Heart right ventricle (tissue), 16 donors: ENCODE measurements around the gene CES5A. TPM values are rescaled to one million over a fixed set of nuclear protein-coding genes. Genes with fewer than 3 reads are reported as not detected.

Source experiments
- ATAC-seq, 8 donors: fragments of 200-7000 bp; cut with Tn5 transposase; one replicate each; pipeline ENCODE4 v1.9.1; 2020; ENCODE audit warnings: mild to moderate bottlenecking in 8 of 8, moderate library complexity in 8 of 8, moderate number of reproducible peaks in 1 of 8
- DNase-seq, 2 donors: peaks; one replicate each; pipeline ENCODE4 v3.0.0-alpha.2; 2020
- H3K27ac ChIP-seq, 10 donors: fragments of 200-600 bp; sonication (generic) in 2 of 10; one replicate each; pipeline versions ENCODE4 v1.5.0 to v1.8.0; 2020 to 2022; ENCODE audit warnings: mild to moderate bottlenecking in 3 of 10
- H3K27me3 ChIP-seq, 7 donors: fragments of 200-600 bp; one replicate each; pipeline ENCODE4 v1.8.0; 2021 to 2022; ENCODE audit warnings: mild to moderate bottlenecking in 2 of 7
- H3K36me3 ChIP-seq, 9 donors: fragments of 200-600 bp; sonication (generic) in 1 of 9; one replicate each; pipeline versions ENCODE4 v1.5.0 to v1.8.0; 2020 to 2022; ENCODE audit warnings: mild to moderate bottlenecking in 2 of 9
- H3K4me1 ChIP-seq, 9 donors: fragments of 200-600 bp; sonication (generic) in 1 of 9; one replicate each; pipeline versions ENCODE4 v1.5.0 to v1.8.0; 2020 to 2022; ENCODE audit warnings: mild to moderate bottlenecking in 4 of 9
- H3K4me3 ChIP-seq, 10 donors: fragments of 200-600 bp; sonication (generic) in 2 of 10; one replicate each; pipeline versions ENCODE4 v1.5.0 to v1.8.0; 2020 to 2022; ENCODE audit warnings: mild to moderate bottlenecking in 7 of 10, moderate library complexity in 2 of 10
- H3K9me3 ChIP-seq, 11 donors: fragments of 200-600 bp in 10 of 11; sonication (generic) in 2 of 11; one replicate each; pipeline versions ENCODE4 v1.5.0 to v1.8.0; 2013 to 2022; ENCODE audit warnings: mild to moderate bottlenecking in 2 of 11, control low read depth in 1 of 11, moderate library complexity in 1 of 11
- whole genome bisulfite sequencing, 2 donors: extraction: QIAGEN DNeasy Blood & Tissue Kit; methylation state at CpG; one replicate each; pipeline ENCODE4 v1.1.7; 2013; ENCODE audit warnings: inconsistent platforms in 1 of 2; 5-methylcytosine and 5-hydroxymethylcytosine counted together
- intact Hi-C, 10 donors: fragments of 100-400 bp; cut with DNase I; formaldehyde crosslinking; loops; one replicate each; pipeline versions ENCODE4 v1.11.1 to v1.14.2; 2022
- polyA plus RNA-seq, 2 donors: library from polyadenylated mRNA; stranded (reverse); fragments of 200-250 nt; gene quantifications; one replicate each; pipeline ENCODE4 v1.2.3, GENCODE V29; 2013
- total RNA-seq, 10 donors: library from RNA; stranded (reverse); fragmentation: NEBNext Ultra II Directional in 3 of 10; extraction: Animal tissue kit (Norgen Biotek cat#: 25700) in 3 of 10; gene quantifications; one replicate each; pipeline versions ENCODE4 v1.2.1 to v1.2.4, GENCODE V29; 2021 to 2023
- TF ChIP-seq, protein P1 (sequence below), 9 donors: fragments of 200-600 bp; sonication (generic) in 2 of 9; IDR thresholded peaks; one replicate each; pipeline versions ENCODE4 v1.5.0 to v1.8.0; 2021 to 2022; ENCODE audit warnings: antibody characterized with exemption in 9 of 9, mild to moderate bottlenecking in 5 of 9, moderate library complexity in 1 of 9
- donor health status: Arrhythmogenic right ventricular cardiomyopathy.
- donor health status: ischemic (EF 13 %, LVEDD 7.1; RV severe dilation, severe dysfunction).
- donor health status: healthy with polysubstance abuse.
- donor health status: DM: no; HTN: yes; CAD: no.
- donor health status: DM: no; HTN: no; CAD: no.
- donor health status: ischemic (EF 25% LVEDD 6.9; RV normal size, moderate dysfunction).
- donor health status: ischemic (EF 25% LVEDD 5.7; RV mildly dilated, moderate dysfunction).
- donor health status: healthy.
- donor health status: DM: yes; HTN: yes; CAD: no.
- donor health status: Ischemic cardiomyopathy.
- donor health status: ischemic (EF 35%, LVEDD 5.7; RV mildly dilated, moderate dysfunction).
- donor health status: nonischemic (EF 11% LVEDD 7.7; RV severe dilation, severe dysfunction).
- donor health status: DM: yes; HTN: yes; CAD: no.
- donor health status: PGD.
- donor health status: ischemic (EF 29% LVEDD 5.4; RV normal size, mild dysfunction).
- donor health status: nonischemic (EF 23%, LVEDD 6.1; RV moderate dilation, normal function).

Gene CES5A
- total and polyA plus RNA-seq, 12 donors, result 0.06 to 0.57 TPM; not detected in 10

DNA sequence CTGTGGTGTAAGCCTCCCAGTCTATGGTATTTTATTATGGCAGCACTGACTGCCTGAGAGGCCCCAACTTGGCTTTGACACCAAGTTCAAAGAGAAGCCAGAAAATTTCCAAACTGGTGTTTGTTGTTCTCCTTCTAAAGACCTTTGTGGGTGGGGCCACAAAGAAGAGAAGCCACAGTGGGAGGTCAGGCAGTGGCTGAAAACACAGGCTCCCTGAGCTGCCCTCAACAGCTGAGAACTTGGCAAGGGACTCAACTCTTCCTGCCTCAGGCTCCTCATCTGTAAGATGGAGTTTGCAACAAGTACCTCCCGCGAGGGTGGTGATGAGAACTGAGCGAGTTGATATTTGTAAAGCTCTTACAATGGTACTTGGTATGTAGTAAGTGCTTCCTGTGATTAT, 18.2 kb downstream of the CES5A start:
- TF ChIP-seq, protein P1, sequence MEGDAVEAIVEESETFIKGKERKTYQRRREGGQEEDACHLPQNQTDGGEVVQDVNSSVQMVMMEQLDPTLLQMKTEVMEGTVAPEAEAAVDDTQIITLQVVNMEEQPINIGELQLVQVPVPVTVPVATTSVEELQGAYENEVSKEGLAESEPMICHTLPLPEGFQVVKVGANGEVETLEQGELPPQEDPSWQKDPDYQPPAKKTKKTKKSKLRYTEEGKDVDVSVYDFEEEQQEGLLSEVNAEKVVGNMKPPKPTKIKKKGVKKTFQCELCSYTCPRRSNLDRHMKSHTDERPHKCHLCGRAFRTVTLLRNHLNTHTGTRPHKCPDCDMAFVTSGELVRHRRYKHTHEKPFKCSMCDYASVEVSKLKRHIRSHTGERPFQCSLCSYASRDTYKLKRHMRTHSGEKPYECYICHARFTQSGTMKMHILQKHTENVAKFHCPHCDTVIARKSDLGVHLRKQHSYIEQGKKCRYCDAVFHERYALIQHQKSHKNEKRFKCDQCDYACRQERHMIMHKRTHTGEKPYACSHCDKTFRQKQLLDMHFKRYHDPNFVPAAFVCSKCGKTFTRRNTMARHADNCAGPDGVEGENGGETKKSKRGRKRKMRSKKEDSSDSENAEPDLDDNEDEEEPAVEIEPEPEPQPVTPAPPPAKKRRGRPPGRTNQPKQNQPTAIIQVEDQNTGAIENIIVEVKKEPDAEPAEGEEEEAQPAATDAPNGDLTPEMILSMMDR (IDR thresholded peaks at IDR 0.05), result no peak
- Histone ChIP-seq H3K27me3 (peaks cover 0 to 8% (median under 1%) of the 10 kb centered on the region in 7 donors), H3K9me3 (no peaks in the 10 kb centered on the region), H3K4me3 (no peak overlapping the region), H3K4me1 (no peaks in the 10 kb centered on the region), H3K27ac (no peak overlapping the region), H3K36me3 (no peaks in the 10 kb centered on the region)
- WGBS, 2 donors, result 81 to 85% methylated on average over 3 of the region's 3 CpGs
- intact Hi-C loops, result no loop called here
- ATAC-seq (no peak), DNase-seq (no peak)

DNA sequence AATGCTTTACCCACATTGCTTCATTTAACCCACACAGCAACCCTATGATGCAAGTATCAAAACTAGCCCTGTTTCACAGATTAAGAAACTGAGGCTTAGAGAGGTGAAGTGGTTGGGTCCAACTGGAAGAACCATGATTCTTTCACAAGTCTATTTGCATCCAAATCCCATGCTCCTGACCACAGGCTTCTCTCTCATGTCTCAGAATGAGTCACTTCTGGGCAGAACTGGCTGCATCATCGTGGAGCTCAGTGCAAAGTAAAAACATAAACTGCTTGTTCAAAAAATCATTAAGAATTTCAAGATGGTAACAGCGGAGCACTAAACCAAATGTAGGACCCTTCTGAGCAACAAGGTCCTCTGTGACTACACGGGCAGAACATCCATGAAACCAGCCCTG, 22.1 kb downstream of the CES5A start:
- no peaks in the 10 kb centered on the region for H3K9me3 ChIP-seq
- H3K27ac ChIP-seq, result no peak overlapping the region
- H3K27me3 ChIP-seq, result peaks cover 0 to 34% (median 26%) of the 10 kb centered on the region in 7 donors
- DNase-seq (no peak), ATAC-seq (no peak)
- no peak overlapping the region for H3K4me3 ChIP-seq
- 73 to 78% methylated on average over 3 of the region's 3 CpGs for WGBS, 2 donors
- intact Hi-C loops, result no loop called here
- TF ChIP-seq, protein P1 (IDR thresholded peaks at IDR 0.05), result no peak
- no peaks in the 10 kb centered on the region for H3K4me1 ChIP-seq
- H3K36me3 ChIP-seq, result no peaks in the 10 kb centered on the region

DNA sequence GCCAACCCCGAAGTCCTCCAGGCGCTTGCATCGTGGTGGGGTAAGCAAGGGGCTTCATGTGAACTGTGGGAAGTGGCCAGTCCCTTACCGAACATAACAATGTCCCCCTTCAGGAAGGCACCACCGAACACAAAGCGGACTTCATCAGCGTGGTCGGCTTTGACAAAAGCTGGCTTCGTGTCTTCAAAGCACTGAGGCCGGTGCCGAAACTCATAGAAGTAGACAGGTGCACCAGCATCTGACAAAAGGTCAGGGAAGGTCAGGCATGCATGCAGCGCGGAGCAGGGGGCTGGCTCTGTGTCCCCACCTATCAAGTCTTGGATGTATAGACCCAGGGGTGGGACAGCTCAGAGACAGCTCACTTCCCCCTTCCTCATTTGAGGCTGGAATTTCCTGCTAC, 25.6 kb downstream of the CES5A start:
- Histone ChIP-seq H3K27me3 (peaks cover 0 to 66% (median 45%) of the 10 kb centered on the region in 7 donors), H3K9me3 (no peaks in the 10 kb centered on the region), H3K27ac (no peak overlapping the region), H3K4me1 (no peaks in the 10 kb centered on the region), H3K36me3 (no peaks in the 10 kb centered on the region), H3K4me3 (no peak overlapping the region)
- DNase-seq, result no peak
- 76 to 84% methylated on average over 13 of the region's 13 CpGs for whole genome bisulfite sequencing, 2 donors
- intact Hi-C loops, result loop anchor here in 5 of 10 donors (5.0 to 10.0 kb wide), 2 partner anchors 385 to 387 kb away; no protein-coding TSS in a partner anchor
- no peak for ATAC-seq
- TF ChIP-seq, protein P1 (IDR thresholded peaks at IDR 0.05), result no peak

DNA sequence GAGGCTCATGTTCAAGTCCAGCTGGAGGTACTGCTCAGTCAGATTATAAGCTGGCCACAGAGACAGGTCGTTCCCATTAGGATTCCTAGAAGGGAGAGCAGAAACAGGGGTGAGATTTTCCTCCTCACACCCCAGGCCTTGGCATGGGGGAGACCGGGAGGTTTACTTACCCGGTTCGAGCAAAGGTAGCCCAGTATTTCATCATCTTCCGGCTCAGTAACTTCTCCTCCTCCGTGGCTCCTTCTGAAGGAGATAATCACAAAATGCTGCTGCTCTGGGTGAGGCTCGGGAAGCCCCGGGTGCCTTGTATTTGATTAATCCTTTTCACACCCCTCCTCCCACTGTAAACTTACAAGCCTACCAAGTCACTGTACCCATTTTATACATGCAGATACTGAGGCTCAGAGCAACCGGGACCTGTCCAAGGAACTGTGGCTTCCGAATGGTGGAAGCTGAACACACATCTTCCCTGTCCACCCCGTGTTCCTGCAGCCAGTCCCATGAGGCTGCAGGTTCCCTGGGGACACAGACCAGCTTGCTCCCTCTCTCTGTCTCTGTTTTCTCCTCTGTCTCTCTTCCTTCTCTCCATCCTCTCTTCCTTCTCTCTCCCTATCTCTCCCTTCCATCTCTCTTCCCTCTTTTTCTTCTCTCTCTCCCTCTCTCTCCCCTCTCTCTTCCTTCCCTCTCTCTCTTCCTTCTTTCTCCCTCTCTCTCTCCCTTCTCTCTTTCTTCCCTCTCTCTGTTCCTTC, 28.4 kb downstream of the CES5A start:
- no peak for DNase-seq
- H3K4me3 ChIP-seq, result no peak overlapping the region
- ATAC-seq, result no peak
- no peaks in the 10 kb centered on the region for H3K9me3 ChIP-seq
- H3K4me1 ChIP-seq, result no peaks in the 10 kb centered on the region
- H3K27ac ChIP-seq, result no peak overlapping the region
- TF ChIP-seq, protein P1 (IDR thresholded peaks at IDR 0.05), result no peak
- 45 to 56% methylated on average over 11 of the region's 11 CpGs for WGBS, 2 donors
- peaks cover 0 to 78% (median 54%) of the 10 kb centered on the region in 7 donors for H3K27me3 ChIP-seq
- intact Hi-C loops, result loop anchor here in 5 of 10 donors (5.0 to 10.0 kb wide), 2 partner anchors 382 to 384 kb away; no protein-coding TSS in a partner anchor
- no peaks in the 10 kb centered on the region for H3K36me3 ChIP-seq
